NCI-H1417 treated with DMSO at 0.1 percent for 48 hours (cell line): ENCODE measurements around the gene PRPF6.

ENCODE experiments used
- DNase-seq: peaks from one replicate; lab custom pipeline; 2025; lab: John Stamatoyannopoulos, UW

The PRPF6 gene

DNA sequence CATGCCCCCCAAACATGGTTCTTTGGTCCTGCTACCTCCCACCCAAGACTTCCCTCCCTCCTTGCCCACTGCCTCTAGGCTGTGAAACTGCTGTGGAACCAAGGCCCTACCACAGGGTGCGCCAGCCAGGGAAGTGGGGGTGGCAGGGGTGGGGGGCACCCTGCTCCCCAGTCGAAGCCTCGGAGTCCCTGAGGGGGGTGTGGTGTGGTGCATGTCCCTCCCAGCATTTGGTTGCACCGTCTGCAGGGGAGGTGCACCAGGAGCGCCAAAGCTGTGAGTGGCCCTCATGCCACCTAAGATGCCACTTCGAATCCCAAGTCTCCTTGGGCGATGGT, 96.6 kb downstream of the PRPF6 start:
- no peak for DNase-seq

DNA sequence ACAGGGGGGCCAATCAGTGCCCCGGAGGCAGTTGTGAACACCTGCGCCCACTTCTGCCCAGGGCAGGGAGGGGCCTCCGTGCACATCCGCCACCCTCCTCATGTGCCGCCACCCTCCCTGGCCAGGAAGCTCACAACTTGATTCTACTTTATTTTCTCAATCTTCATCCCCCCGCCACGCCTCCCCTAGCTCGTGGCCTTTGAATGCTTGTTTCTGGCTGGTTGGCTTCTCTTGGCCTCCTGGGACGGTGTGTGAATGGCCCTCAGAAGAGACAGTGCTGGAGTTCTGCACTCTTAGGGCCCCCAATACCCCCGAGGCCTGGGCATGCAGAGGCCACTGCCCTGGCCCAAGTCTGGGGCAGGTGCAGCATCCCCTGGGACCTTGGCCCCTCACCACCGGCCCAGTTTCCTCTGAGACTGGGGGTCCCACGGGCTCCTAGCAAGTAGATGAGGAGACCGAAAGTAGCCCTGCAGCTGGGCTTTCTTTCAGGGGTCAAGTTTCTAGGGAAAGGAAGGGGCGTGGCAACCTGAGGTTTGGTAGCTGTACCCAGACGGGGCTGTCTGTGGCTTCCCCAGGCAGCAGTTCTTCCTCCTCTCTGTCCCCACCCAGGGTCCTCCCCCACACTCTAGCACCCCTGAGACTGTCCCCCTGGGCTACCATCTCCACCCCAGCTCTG, 97.1 kb downstream of the PRPF6 start:
- no peak for DNase-seq

DNA sequence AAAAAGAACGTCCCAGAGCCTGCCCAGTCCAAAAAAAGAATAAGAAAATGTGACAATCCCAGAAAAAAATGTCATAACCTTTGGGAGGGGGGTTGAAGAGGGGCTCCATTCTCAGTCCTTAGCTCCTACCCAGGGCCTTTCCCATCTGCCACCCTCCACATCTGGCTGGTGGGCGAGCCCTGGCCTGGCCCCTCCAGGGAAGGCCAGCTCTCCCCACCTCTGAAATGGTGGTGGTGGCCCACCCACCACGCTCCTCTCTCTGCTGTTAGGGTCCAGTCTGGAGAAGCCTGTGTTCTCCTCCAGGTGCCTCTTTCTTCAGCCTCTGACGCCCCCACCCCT, 98.0 kb downstream of the PRPF6 start:
- DNase-seq = no peak

DNA sequence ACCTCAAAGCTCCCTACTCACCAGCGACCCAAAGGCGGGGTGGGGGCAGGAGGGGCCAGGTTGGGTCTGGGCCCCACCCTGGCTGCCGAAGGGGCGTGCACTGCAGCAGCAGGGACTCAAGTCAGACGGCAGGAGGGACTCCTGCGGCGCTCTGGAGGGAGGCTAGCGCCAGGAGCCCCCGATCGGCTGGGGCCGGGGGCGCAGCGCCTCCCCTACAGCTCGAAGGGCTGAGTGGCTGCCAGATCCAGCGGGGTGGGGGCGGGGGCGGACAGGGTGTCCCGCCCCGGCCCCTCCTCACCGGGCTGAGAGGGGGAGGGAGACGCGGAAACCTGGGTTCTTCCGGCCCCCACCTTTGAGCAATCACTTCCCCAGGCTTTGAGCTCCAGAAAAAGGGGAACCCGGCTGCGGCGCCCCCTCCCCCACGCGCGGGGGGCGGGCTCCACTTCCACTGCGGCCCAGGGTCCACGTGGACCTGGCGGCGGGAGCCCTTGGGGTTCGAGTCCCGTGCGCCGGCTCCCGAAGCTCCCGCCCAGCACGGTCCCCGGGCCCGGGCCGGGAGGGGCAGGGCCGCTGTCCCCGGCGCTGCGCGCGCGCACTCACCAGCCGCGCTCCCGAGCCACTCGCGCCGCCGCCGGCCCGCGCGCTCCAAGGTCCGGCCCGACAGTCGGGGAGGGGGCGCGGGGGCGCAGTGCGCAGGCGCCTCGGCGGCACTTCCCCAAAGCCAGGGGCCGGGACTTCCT, 98.5 kb downstream of the PRPF6 start, which contains the start of gene RGS19:
TSS of gene RGS19 (minus strand) at position 246 of the 740 bp plus-strand sequence. CDS start 2,632 bp downstream, outside the sequence.
- no peak for DNase-seq

DNA sequence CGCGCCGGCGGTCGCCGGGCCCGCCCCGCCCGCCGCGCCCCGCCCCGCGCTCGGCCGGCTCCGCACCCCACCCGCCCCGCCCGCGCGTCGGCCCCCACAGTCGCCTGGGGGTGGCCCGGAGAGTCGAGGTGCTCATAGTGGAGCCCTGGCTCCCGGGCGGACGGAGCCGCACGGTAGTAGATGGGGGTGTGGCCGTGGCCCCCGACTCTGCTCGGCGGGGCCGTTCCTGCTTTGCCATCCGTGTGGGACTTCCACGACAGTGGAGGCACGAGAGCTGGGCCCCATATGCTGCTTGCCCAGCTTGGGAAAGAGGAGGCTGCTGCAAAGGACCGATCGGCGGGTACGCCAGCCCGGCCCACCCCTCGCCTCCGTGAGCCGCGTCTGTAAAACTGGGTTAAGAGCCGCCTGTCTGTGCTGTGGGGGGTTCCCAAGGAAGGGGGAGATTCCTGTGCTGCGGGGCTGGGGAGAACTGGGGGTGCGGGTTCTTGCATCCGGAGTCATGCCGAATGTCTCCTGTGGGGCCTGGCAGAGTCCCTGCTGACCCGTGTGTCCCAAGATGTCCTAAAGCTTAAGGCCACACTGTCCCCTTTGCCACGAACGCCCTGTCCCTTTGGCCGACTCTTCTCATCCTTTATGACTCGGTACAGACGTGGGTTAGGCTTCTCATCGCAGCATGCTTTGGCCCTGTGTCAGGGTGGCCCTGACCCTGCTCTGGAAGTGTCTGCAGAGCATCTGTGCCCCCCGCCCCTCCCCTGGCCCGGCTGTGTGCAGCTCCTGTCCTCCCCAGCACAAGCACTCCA, 99.3 kb downstream of the PRPF6 start, which contains the start of gene OPRL1:
TSS of gene OPRL1 (plus strand) at position 70 of the 800 bp plus-strand sequence. CDS start 12,639 bp downstream, outside the sequence.
- no peak for DNase-seq

DNA sequence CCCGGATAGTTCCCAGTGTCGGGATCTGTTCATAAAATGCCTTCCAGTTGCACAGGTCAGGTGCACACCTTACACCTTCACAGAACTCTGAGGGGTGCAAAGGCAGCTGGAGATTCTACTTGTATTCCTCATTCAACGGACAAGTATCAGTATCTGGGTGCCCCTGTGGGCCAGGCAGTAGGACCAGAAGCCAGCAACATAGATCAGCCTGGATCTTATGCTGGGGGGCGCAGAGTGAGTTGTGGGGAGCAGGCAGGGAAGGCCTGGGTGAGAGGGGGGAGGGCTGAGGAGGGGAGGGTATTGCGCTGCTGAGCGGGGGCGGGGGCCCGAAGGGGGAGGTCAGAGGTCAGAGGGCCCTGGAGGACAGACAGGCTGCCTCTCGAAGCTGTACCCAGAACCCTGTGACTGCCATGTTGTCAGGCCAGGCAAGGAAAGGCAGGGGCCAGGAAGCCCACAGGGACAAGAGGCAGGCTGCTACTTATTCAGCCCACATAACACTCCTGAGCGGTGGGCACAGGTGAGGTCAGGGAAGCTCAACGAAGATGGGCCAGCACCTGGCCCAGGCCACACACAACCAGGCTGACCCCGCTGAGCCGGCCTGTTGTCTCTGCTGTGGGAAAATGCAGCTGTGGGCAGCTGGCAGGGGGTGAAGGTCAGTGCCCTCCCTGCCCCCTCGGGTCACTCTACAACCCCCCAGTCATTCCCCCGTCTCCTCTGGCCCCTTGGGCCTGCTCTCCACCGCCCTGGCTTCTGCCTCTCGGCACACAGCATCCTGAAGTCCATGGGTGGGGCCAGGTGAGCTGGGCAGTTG, 100.1 kb downstream of the PRPF6 start:
- DNase-seq = no peak

DNA sequence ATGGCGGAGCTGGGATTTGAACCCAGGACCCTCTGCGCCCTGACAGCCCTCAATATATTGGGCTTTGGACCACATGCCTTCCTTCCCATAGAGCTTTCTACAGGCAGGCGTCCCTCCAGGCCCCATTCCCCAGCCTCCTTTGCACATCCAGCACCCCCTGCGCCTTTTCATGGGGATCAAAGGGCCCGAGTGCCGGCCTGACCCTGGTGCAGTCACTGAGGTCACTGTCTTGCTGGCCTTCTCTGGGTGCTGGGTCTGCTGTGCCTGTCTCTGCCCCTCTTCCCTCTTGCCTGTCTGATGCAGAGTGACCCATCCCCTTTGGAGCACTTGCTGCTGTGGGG, 100.7 kb downstream of the PRPF6 start:
- DNase-seq = no peak

DNA sequence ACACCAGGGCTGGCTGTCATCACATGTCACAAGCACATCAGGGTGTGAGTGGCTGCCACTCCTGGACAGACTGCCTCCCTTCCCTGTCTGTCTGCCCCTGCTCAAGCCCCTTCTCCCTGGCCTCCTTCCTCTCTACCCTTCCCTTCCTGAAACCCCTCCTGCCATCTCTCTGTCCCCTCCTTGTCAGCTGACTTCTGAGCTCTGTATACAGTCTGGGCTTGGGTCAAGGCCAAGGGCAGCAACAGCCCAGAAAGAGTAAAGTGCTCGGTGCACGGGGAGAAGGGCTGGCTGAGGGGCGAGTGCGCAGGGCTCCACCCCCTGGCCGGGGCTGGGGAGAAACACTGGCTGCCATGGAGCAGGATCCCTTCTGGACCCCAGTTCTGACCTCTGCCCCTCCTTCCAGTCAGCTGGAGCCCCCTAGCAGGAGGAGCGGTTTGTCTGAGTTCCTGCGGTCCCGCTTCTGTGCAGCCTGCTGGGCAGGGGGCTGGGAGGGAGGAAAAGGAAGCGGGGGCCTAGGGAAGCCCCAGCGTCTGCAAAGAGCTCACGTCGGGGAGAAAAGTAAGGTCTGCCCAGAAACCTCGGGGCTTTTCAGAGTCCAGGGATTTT, 101.3 kb downstream of the PRPF6 start:
- DNase-seq = no peak
